Measurements from ENCODE around the gene BICDL2.

GRCh38 chr16:3013491-3013951, 23.2 kb downstream of the BICDL2 start:
- TF ChIP-seq CTCF (conservative IDR thresholded peaks at IDR 0.05) = no peak
- TF ChIP-seq ZFX (IDR thresholded peaks at IDR 0.05) = no peak

All from C4-2B (cell line).